ENCODE measurements around the gene TRMT112. TPM values are rescaled to one million over a fixed set of nuclear protein-coding genes. Genes with fewer than 3 reads are reported as not detected.

The TRMT112 gene
- total RNA-seq, 4 donors from 2014 or later = 202 to 281 (median 212) TPM

DNA sequence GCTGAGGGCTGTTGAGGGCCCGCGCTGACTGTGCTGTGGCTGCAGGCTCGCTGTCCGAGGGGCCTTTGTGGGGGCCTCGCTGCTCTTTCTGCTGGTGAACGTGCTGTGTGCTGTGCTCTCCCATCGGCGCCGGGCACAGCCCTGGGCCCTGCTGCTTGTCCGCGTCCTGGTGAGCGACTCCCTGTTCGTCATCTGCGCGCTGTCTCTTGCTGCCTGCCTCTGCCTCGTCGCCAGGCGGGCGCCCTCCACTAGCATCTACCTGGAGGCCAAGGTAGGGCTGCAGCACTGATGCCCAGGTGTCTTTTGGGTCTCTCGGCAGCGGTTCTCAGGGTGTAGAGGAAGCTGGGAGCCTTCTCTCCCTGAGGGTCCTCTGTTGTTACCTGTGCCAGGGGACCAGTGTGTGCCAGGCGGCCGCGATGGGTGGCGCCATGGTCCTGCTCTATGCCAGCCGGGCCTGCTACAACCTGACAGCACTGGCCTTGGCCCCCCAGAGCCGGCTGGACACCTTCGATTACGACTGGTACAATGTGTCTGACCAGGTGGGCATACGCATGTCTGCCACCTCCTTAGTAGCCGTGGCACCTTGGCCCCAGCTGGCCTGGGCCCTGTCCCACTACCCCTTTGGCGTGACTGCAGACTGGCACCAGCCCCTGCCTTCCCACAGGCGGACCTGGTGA, 29.5 kb downstream of the TRMT112 start:
- TF ChIP-seq, protein P1, sequence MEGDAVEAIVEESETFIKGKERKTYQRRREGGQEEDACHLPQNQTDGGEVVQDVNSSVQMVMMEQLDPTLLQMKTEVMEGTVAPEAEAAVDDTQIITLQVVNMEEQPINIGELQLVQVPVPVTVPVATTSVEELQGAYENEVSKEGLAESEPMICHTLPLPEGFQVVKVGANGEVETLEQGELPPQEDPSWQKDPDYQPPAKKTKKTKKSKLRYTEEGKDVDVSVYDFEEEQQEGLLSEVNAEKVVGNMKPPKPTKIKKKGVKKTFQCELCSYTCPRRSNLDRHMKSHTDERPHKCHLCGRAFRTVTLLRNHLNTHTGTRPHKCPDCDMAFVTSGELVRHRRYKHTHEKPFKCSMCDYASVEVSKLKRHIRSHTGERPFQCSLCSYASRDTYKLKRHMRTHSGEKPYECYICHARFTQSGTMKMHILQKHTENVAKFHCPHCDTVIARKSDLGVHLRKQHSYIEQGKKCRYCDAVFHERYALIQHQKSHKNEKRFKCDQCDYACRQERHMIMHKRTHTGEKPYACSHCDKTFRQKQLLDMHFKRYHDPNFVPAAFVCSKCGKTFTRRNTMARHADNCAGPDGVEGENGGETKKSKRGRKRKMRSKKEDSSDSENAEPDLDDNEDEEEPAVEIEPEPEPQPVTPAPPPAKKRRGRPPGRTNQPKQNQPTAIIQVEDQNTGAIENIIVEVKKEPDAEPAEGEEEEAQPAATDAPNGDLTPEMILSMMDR (IDR thresholded peaks at IDR 0.05) = no peak
- TF ChIP-seq POLR2A (IDR thresholded peaks at IDR 0.05; ENCODE audit: low read depth) (no peak), POLR2AphosphoS5 (IDR thresholded peaks at IDR 0.05) (no peak), EP300 (IDR thresholded peaks at IDR 0.05) (no peak)
- H3K27ac ChIP-seq (replicated peaks in 1 of 4) = no peak overlapping the region
- intact Hi-C loops (cut with DNase I) = no loop called here
- H3K27me3 ChIP-seq = peaks cover 8 to 32% (median 21%) of the 10 kb centered on the region in 4 donors
- H3K9me3 ChIP-seq = no peaks in the 10 kb centered on the region
- 94% methylated on average over 25 of the region's 33 CpGs for WGBS
- no peak overlapping the region for H3K4me3 ChIP-seq
- peaks cover 38 to 64% (median 52%) of the 10 kb centered on the region in 4 donors for H3K4me1 ChIP-seq
- no peak for DNase-seq (ENCODE audit: extremely low spot score)
- peaks cover 0 to 17% (median 10%) of the 10 kb centered on the region in 4 donors for H3K36me3 ChIP-seq

DNA sequence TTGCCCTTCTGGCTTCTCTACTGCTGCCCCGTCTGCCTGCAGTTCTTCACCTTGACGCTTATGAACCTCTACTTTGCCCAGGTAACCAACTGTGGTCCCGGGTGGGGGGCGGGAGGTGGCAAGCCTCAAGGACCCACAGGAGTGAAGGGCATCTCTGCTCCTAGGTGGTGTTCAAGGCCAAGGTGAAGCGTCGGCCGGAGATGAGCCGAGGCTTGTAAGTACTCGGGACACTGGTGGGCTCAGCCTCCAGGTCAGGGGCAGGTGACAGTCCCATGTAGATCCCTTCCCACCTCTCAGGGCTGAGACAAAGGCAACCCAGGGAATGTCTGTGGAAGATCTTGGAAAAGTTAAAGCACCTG, 30.6 kb downstream of the TRMT112 start:
- no peak for TF ChIP-seq POLR2AphosphoS5 (IDR thresholded peaks at IDR 0.05)
- TF ChIP-seq, protein P1 (IDR thresholded peaks at IDR 0.05) = no peak
- no peak for TF ChIP-seq POLR2A (IDR thresholded peaks at IDR 0.05; ENCODE audit: low read depth)
- TF ChIP-seq EP300 (IDR thresholded peaks at IDR 0.05) = no peak
- peaks cover 36 to 62% (median 51%) of the 10 kb centered on the region in 4 donors for H3K4me1 ChIP-seq
- no peak for DNase-seq (ENCODE audit: extremely low spot score)
- no peak overlapping the region for H3K27ac ChIP-seq (replicated peaks in 1 of 4)
- peaks cover 0 to 27% (median 16%) of the 10 kb centered on the region in 4 donors for H3K36me3 ChIP-seq
- WGBS = 96% methylated on average over 4 of the region's 9 CpGs
- H3K4me3 ChIP-seq = no peak overlapping the region
- intact Hi-C loops (cut with DNase I) = no loop called here
- H3K27me3 ChIP-seq = peaks cover 2 to 22% (median 11%) of the 10 kb centered on the region in 4 donors
- H3K9me3 ChIP-seq = no peaks in the 10 kb centered on the region

DNA sequence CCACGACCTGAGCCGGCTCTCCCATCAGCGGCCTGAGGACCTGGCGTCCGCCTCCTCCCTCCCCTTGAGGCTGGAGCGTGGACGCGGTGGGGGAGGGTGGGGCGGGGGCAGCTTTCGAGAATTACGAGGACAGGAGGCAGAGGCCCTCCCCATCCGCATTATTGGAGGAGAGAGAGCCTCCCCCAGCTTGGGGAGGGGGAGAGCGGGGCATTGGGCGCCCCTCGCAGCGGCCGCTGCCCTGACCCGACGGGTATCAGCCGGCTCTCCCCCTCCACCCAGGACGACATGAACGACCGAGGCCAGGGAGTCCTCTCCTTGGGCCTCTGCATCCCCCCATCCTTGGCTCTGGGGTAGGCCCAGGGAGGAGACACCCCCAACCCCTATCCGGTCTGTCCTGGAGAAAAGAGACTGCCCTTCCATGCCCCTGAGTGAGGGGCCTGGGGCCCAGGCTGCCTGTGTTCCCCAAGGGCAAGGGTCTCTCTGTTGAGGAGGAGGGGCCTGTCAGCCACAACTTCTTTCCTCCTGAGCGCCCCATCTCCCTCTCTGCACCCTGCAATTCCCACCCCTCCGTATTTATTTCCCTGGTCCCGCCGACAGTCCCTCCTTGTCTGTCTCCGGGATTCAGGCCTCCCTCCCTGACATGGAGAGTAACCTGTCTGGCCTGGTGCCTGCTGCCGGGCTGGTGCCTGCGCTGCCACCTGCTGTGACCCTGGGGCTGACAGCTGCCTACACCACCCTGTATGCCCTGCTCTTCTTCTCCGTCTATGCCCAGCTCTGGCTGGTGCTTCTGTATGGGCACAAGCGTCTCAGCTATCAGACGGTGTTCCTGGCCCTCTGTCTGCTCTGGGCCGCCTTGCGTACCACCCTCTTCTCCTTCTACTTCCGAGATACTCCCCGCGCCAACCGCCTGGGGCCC, 31.2 kb downstream of the TRMT112 start:
- H3K9me3 ChIP-seq = no peaks in the 10 kb centered on the region
- H3K36me3 ChIP-seq = peaks cover 0 to 34% (median 21%) of the 10 kb centered on the region in 4 donors
- peak overlapping the region; percentile 85 to 98 (median 98) for H3K27ac ChIP-seq (replicated peaks in 1 of 4)
- DNase-seq (ENCODE audit: extremely low spot score) = no peak
- peaks cover 31 to 62% (median 48%) of the 10 kb centered on the region in 4 donors for H3K4me1 ChIP-seq
- 69% methylated on average over 16 of the region's 40 CpGs for WGBS
- peaks cover 0 to 15% (median 6%) of the 10 kb centered on the region in 4 donors for H3K27me3 ChIP-seq
- TF ChIP-seq POLR2AphosphoS5 (IDR thresholded peaks at IDR 0.05) = peak in 1 of 2 donors; percentile 58
- no peak for TF ChIP-seq EP300 (IDR thresholded peaks at IDR 0.05)
- no peak for TF ChIP-seq POLR2A (IDR thresholded peaks at IDR 0.05; ENCODE audit: low read depth)
- TF ChIP-seq, protein P1 (IDR thresholded peaks at IDR 0.05) = no peak
- peak overlapping the region; percentile 75 to 96 (median 88) for H3K4me3 ChIP-seq
- intact Hi-C loops (cut with DNase I) = no loop called here

DNA sequence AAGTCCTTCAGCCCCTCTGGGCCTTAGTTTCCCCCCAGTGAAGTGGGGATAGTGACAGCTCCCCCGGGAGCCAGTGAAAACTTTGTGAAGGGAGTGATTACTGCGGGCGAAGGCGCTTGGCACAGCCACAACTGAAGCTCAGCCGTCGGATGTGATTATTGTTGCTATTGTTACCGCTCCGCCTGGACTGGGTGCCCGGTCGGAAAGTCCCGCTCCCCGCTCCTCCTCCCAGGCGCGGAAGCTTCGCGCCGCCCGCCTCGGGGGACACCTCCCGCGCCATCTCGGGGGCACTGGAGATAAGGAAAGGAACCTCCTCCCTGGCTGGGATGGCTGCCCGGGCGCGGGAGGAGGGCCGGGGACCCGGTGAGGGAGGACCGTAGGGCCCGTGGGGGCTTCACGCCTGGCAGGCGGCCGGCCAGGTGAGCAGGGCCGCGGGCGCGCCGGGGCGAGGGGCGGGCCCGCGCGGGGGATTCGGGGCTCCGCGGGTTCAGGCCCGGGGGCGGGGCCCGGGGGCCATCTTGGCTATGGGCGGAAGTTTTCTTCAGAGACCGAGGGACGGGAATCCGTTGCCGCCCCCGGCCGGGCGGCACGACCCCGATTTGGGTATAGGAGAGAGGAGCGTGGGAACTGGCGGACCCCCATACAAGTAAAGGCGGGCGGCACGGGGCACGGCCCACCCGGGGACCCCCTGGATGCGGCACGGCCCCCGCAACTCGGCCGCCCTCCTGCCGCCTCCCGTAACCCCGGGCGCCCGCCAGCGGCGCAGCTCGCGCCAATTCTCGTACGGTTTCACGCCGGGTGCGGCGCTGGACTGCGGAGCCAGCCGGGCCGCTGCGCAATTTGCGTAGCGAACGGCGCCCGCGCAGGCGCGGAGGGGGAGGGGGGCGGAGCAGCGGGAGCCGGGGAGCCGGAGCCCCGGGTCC, 32.1 kb downstream of the TRMT112 start, which contains the start of gene GPR137:
TSS of gene GPR137 (plus strand) at position 887 of the 923 bp plus-strand sequence. CDS start 677 bp downstream, outside the sequence.
- DNase-seq (ENCODE audit: extremely low spot score) = peak; percentile 97
- WGBS = no CpG with 5 or more reads among the region's 102 CpGs
- TF ChIP-seq EP300 (IDR thresholded peaks at IDR 0.05) (no peak), POLR2AphosphoS5 (IDR thresholded peaks at IDR 0.05) (peak in 1 of 2 donors; percentile 57), POLR2A (IDR thresholded peaks at IDR 0.05; ENCODE audit: low read depth) (no peak)
- TF ChIP-seq, protein P1 (IDR thresholded peaks at IDR 0.05) = peak in 1 of 3 experiments; percentile 11
- H3K4me1 ChIP-seq = peaks cover 29 to 58% (median 46%) of the 10 kb centered on the region in 4 donors
- peak within 1 kb of the TSS; percentile 85 to 98 (median 98) for H3K27ac ChIP-seq (replicated peaks in 1 of 4)
- peaks cover 0 to 6% (median 0%) of the 10 kb centered on the region in 4 donors for H3K27me3 ChIP-seq
- peak within 1 kb of the TSS; percentile 75 to 96 (median 88) for H3K4me3 ChIP-seq
- intact Hi-C loops (cut with DNase I) = no loop called here
- peaks cover 0 to 40% (median 24%) of the 10 kb centered on the region in 4 donors for H3K36me3 ChIP-seq
- no peaks in the 10 kb centered on the region for H3K9me3 ChIP-seq

All from esophagus muscularis mucosa (tissue), 4 donors.